HepG2 (cell line): Measurements from ENCODE around the gene TEDC2.

Experiments used
- FOXO1 ChIP-seq: sonication (generic); formaldehyde crosslinking; IDR thresholded peaks from 2 replicates; pipeline ENCODE4 v1.4.0; 2020; ENCODE audit warnings: missing genetic modification reagents
- TF ChIP-seq, protein P1 (sequence below): sonication (generic); formaldehyde crosslinking; IDR thresholded peaks from 2 replicates; pipeline ENCODE4 v1.5.0; 2020; ENCODE audit warnings: mild to moderate bottlenecking, missing genetic modification reagents, moderate library complexity

DNA sequence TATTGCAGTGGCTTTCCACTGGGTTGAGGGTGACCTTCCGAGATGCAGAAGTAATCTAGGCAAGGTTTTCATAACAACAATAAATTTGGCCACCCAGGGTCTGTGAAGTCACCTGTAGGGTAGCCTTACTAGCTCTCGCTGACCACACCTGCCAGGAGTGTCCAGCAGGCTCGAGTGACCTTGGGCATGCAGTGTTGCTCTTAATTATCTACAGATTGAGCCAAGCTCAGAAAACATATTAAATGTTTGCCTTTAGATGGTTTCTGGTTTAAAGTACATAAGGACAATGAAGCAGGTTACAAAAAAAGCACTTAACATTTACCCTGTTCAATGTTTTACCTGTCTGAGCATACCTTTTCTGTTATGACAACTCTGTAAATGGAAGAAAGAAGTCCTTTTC, 16.8 kb downstream of the TEDC2 start:
- no peak for TF ChIP-seq FOXO1
- TF ChIP-seq, protein P1, sequence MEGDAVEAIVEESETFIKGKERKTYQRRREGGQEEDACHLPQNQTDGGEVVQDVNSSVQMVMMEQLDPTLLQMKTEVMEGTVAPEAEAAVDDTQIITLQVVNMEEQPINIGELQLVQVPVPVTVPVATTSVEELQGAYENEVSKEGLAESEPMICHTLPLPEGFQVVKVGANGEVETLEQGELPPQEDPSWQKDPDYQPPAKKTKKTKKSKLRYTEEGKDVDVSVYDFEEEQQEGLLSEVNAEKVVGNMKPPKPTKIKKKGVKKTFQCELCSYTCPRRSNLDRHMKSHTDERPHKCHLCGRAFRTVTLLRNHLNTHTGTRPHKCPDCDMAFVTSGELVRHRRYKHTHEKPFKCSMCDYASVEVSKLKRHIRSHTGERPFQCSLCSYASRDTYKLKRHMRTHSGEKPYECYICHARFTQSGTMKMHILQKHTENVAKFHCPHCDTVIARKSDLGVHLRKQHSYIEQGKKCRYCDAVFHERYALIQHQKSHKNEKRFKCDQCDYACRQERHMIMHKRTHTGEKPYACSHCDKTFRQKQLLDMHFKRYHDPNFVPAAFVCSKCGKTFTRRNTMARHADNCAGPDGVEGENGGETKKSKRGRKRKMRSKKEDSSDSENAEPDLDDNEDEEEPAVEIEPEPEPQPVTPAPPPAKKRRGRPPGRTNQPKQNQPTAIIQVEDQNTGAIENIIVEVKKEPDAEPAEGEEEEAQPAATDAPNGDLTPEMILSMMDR, result no peak
